ENCODE results near the gene PIP5K1B. TPM values are rescaled to one million over a fixed set of nuclear protein-coding genes. Genes with fewer than 3 reads are reported as not detected.

PIP5K1B gene
- polyA plus RNA-seq, 1 donor (not counting 4 experiments of a cell fraction or from before 2014, with no cell fraction given), result not detected

DNA sequence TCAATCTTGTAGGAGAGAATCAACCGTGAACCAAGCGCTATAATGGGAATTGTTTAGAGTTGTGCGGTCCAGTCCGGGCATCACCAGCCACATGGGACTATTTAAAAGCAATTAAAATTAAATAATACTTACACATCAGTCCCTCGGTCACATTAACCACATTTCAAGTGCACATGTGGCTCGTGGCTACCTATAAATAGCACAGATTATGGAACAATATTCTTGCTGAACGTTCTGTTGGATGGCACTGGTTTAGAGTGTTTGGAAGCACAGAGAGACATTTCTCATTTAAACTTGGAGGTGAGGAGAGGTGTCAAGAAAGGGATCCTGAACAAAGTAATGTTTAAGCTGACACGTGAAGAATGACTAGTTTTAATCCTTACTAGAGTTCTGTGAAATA is 12.5 kb upstream of the PIP5K1B start:
- Histone ChIP-seq H3K9me3 (ENCODE audit: control insufficient read depth, low read depth, low read length) (no peaks in the 10 kb centered on the region), H4K20me1 (ENCODE audit: control insufficient read depth, extremely low read depth, insufficient read depth, low read length) (no peaks in the 10 kb centered on the region), H2AFZ (ENCODE audit: control insufficient read depth, low read length) (no peak overlapping the region), H3K4me2 (ENCODE audit: control insufficient read depth, extremely low read depth, insufficient read depth, low read depth, low read length) (no peak overlapping the region), H3K9me1 (ENCODE audit: control insufficient read depth, extremely low read depth, insufficient read depth, low read length) (no peaks in the 10 kb centered on the region), H3K9ac (ENCODE audit: control insufficient read depth, extremely low read depth, insufficient read depth, low read length) (no peak overlapping the region), H3K79me2 (ENCODE audit: control insufficient read depth, insufficient read depth, low read length) (no peaks in the 10 kb centered on the region), H3K4me3 (ENCODE audit: control insufficient read depth in 2 of 3, extremely low read depth in 1 of 3, insufficient read depth in 2 of 3, low read depth in 1 of 3, low read length in 3 of 3) (no peak overlapping the region), H3K27me3 (ENCODE audit: control insufficient read depth, extremely low read depth, insufficient read depth, low read length) (peaks cover 4% of the 10 kb centered on the region), H3K27ac (ENCODE audit: control insufficient read depth, insufficient read depth, low read length) (no peak overlapping the region), H3K36me3 (ENCODE audit: control insufficient read depth in 2 of 2, extremely low read depth in 1 of 2, insufficient read depth in 2 of 2, low read length in 2 of 2) (no peaks in the 10 kb centered on the region), H3K4me1 (ENCODE audit: control insufficient read depth, extremely low read depth, insufficient read depth, low read length) (no peaks in the 10 kb centered on the region)
- FAIRE-seq, result no peak
- no peak for DNase-seq (ENCODE audit: low read depth, low spot score)
- TF ChIP-seq, protein P1, sequence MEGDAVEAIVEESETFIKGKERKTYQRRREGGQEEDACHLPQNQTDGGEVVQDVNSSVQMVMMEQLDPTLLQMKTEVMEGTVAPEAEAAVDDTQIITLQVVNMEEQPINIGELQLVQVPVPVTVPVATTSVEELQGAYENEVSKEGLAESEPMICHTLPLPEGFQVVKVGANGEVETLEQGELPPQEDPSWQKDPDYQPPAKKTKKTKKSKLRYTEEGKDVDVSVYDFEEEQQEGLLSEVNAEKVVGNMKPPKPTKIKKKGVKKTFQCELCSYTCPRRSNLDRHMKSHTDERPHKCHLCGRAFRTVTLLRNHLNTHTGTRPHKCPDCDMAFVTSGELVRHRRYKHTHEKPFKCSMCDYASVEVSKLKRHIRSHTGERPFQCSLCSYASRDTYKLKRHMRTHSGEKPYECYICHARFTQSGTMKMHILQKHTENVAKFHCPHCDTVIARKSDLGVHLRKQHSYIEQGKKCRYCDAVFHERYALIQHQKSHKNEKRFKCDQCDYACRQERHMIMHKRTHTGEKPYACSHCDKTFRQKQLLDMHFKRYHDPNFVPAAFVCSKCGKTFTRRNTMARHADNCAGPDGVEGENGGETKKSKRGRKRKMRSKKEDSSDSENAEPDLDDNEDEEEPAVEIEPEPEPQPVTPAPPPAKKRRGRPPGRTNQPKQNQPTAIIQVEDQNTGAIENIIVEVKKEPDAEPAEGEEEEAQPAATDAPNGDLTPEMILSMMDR (optimal IDR thresholded peaks at IDR 0.05 in 1 of 3, IDR thresholded peaks at IDR 0.05 in 1 of 3, conservative IDR thresholded peaks at IDR 0.05 in 1 of 3; ENCODE audit: extremely low read depth in 1 of 3, insufficient read depth in 2 of 3, low read length in 3 of 3), result no peak
- TF ChIP-seq EZH2 (IDR thresholded peaks at IDR 0.05; ENCODE audit: low read length), result no peak
- dilution Hi-C loops (cut with MboI; ENCODE audit: extremely low pct_ligation_motif_present, low sequenced_read_pairs), result no loop called here

DNA sequence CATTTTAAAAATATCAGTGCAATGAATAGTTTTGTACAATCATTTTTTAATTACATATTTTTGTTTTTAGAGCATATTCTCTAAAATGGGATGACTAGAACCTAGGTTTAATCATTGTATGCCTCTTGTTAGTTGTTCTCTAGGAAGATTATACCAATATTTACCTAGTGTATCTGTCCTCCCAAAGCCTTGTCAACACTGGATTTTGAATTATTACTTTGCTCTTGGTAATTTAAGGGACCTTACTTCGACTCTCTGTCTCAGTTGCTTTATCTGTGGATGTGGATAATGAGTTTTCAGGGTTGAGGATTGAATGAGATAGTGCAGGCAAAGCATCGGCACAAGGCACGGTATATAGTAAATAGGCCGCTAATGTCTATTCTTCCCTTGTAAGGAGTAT is 10.9 kb upstream of the PIP5K1B start:
- no peak for FAIRE-seq
- Histone ChIP-seq H3K27me3 (ENCODE audit: control insufficient read depth, extremely low read depth, insufficient read depth, low read length) (peaks cover 4% of the 10 kb centered on the region), H3K79me2 (ENCODE audit: control insufficient read depth, insufficient read depth, low read length) (no peaks in the 10 kb centered on the region), H4K20me1 (ENCODE audit: control insufficient read depth, extremely low read depth, insufficient read depth, low read length) (no peaks in the 10 kb centered on the region), H3K9me1 (ENCODE audit: control insufficient read depth, extremely low read depth, insufficient read depth, low read length) (no peaks in the 10 kb centered on the region), H3K36me3 (ENCODE audit: control insufficient read depth in 2 of 2, extremely low read depth in 1 of 2, insufficient read depth in 2 of 2, low read length in 2 of 2) (no peaks in the 10 kb centered on the region), H3K27ac (ENCODE audit: control insufficient read depth, insufficient read depth, low read length) (no peak overlapping the region), H3K9me3 (ENCODE audit: control insufficient read depth, low read depth, low read length) (no peaks in the 10 kb centered on the region), H3K4me3 (ENCODE audit: control insufficient read depth in 2 of 3, extremely low read depth in 1 of 3, insufficient read depth in 2 of 3, low read depth in 1 of 3, low read length in 3 of 3) (no peak overlapping the region), H3K4me1 (ENCODE audit: control insufficient read depth, extremely low read depth, insufficient read depth, low read length) (no peaks in the 10 kb centered on the region), H3K4me2 (ENCODE audit: control insufficient read depth, extremely low read depth, insufficient read depth, low read depth, low read length) (no peak overlapping the region), H3K9ac (ENCODE audit: control insufficient read depth, extremely low read depth, insufficient read depth, low read length) (no peak overlapping the region), H2AFZ (ENCODE audit: control insufficient read depth, low read length) (no peak overlapping the region)
- TF ChIP-seq, protein P1 (optimal IDR thresholded peaks at IDR 0.05 in 1 of 3, IDR thresholded peaks at IDR 0.05 in 1 of 3, conservative IDR thresholded peaks at IDR 0.05 in 1 of 3; ENCODE audit: extremely low read depth in 1 of 3, insufficient read depth in 2 of 3, low read length in 3 of 3), result no peak
- no peak for TF ChIP-seq EZH2 (IDR thresholded peaks at IDR 0.05; ENCODE audit: low read length)
- dilution Hi-C loops (cut with MboI; ENCODE audit: extremely low pct_ligation_motif_present, low sequenced_read_pairs), result no loop called here
- no peak for DNase-seq (ENCODE audit: low read depth, low spot score)
